ENCODE data around the gene RBX1.
"Not testable (repeated sequence)": the region's sequence is repeated elsewhere in the genome, so short reads cannot be mapped to it uniquely, and the experiment has no call there.

RBX1 gene

DNA sequence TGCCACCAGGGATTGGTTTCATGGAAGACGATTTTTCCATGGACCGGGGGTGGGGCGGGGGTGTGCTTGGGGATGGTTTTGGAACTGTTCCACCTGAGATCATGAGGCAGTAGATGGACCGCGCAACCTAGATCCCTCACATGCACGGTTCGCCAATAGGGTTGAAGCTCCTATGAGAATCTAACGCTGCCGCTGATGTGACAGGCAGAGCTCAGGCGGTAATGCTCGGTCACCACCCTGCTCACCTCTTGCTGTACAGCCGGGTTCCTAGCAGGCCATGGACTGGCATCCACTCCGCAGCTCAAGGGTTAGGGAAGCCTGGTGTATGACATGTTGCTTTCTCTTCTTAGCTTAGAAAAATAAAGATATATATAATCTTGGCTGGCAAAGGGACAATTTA is 22.0 kb downstream of the RBX1 start:
- DNase-seq = no peak

DNA sequence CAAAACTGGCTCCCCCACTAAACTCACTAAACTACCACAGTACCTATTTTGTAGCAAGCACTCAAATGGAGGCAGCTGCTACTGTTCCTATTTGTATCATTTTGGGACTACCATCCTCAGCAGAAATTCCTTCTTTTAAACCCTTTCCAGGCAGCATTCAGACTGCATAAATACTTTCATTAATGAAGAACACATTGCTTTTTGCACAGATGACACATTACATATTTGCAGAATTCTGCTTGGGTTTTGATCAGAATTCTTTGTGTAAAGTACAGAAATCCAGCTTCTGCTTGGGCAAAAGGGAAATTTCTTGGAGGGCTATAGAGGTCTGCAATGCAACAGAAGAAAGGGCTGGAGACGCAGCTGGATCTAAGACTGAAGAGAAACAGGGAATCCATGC is 24.2 kb downstream of the RBX1 start:
- DNase-seq = no peak

DNA sequence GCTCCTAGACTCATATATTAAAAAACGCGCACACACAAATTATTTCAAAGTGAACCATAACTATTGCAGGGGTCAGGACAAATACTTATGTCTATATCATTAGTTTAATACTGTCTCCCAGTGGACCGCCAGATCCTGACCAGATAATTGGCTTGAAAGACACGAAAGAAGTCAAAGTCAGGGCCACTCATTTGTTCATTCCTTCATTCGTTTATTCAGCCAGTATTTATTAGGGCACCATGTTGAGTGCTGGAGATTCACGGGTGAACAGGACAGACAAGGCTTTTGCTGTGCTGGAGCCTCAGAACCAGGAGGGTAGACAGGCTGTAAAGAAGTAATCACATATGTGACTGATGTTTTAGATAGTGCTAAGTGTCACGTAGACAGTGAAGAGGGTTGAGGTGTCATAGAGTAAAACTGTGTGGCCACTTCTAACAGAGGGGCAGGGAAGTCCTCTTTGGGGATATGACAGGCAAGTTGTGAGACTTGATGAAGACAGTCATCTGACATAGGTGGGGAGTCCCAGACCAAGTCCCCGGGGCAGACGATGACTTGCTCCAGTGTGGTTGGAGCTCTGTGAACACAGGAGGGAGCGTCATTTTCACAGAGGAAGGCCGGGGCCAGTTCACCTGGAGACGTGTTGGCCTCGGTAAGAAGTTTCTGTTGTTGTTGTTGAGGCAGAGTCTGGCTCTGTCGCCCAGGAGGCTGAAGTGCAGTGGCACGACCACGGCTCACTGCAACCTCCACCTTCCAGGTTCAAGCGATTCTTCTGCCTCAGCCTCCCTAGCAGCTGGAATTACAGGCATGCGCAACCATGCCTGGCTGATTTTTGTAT is 25.9 kb downstream of the RBX1 start:
- DNase-seq = no peak

DNA sequence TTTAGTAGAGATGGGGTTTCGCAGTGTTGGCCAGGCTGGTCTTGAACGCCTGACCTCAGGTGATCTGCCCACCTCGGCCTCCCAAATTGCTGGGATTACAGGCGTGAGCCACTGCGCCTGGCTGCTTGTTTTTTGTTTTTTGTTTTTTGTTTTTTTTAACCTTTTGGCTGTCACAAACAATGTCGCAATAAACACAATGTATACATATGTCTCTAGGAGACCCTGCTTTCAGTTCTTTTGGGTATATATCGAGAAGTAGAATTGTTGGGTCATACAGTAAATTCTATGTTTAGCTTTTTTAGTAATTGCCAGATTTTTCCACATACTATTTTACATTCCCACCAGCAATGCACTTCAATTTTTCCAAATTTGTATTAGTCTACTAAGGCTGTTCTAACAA is 28.0 kb downstream of the RBX1 start:
- no peak for DNase-seq

DNA sequence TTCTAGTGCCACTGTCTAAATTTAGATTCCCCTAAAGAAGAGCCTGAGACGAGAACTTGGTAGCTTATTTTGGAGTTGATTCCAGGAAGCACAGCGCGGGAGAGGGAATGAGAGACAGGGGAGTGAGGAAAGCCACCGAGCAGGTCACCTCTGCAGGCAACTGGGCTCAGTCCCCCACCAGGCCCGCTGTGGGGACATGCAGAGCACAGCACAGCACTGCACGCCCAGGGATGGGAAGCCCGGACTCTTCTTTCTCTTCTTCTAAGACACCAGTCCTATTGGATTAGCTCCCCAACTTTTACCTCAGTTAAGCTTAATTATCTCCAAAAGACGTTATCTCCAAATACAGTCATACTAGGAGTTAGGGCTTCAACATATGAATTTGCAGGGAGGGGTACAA is 28.7 kb downstream of the RBX1 start:
- DNase-seq = no peak

DNA sequence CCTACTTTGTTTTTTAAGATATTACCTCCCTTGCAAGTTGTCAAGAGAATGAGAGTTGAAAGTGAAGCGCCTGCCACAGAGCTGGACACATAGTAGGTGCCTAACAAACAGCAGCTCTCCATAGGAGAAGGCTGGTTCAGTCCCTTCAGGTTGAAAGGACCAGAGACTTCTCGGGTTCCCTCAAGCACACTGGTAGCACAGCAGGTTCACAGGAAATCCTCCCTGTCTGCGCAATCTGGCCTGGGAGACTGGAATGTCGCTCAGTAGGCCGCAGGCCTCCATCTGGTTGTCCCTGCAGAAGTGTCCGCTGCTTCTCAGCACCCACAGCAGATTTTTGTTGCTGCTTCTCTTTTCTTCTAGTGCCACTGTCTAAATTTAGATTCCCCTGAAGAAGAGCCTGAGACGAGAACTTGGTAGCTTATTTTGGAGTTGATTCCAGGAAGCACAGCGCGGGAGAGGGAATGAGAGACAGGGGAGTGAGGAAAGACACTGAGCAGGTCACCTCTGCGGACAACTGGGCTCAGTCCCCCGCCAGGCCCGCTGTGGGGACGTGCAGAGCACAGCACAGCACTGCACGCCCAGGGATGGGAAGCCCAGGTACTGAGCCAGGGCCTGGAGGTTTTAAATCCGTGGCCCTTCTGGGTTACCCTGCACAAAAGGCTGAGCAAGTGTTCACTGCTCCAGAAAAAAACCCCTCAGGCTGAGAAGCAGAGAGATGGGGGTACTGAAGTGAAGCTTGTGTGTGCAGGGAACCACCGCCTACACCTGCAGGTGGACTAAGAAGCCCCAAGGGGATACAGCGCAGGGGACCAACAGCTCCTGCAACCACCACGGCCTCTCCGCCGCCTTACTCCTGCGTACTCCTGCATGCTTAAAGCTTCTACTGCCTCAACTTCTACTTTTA is 31.6 kb downstream of the RBX1 start:
- no peak for DNase-seq

DNA sequence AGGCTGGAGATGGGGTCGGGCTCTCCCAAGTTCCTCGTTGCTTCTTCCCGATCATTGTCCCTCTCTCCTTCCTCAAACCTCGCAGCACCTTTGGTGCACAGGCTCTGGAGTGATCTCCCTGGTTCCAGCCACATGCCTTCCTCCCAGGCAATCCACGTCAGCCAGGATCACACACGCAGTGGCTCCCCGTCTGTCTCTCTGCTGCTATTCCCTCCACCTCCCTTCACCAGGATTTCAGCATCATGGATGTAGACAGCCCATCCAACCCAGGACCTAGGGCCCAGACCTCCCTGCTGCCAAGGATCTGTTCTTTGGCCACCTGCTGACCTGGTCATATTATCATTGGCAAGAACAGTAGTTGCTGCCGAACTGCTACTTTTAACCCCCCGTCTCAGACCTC is 40.1 kb downstream of the RBX1 start:
- no peak for DNase-seq

DNA sequence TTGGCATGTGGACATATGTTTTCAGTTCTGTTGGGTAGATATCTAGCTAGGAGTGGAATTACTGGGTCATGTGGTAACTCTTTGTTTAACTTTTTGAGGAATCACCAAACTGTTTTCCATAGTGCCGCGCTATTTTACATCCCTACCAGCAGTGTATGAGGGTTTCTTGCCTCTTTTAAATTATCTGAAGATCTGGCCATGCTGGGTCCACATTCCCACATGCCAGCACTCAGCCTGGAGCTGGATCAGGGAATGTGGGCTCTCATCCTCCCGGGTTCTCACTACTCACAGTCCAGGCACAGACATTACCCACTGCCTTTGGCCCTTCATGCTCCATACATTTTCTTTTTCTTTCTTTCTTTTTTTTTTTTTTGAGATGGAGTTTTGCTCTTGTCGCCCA is 44.6 kb downstream of the RBX1 start:
- no peak for DNase-seq

DNA sequence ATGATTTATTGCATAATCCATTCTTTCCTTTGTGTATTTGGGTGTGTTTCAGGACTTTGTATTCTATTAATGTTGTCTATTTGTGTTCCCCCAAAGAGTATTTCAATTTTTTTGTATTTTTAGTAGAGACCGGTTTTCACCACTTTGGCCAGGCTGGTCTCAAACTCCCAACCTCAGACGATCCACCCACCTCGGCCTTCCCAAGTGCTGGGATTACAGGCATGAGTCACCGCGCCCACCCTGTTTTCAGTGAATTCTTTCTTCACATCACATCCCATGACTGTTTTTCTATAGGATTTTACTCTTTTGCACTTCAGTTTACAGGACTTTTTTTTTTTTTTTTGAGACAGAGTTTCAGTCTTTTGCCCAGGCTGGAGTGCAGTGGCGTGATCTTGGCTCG is 46.3 kb downstream of the RBX1 start:
- DNase-seq = no peak

DNA sequence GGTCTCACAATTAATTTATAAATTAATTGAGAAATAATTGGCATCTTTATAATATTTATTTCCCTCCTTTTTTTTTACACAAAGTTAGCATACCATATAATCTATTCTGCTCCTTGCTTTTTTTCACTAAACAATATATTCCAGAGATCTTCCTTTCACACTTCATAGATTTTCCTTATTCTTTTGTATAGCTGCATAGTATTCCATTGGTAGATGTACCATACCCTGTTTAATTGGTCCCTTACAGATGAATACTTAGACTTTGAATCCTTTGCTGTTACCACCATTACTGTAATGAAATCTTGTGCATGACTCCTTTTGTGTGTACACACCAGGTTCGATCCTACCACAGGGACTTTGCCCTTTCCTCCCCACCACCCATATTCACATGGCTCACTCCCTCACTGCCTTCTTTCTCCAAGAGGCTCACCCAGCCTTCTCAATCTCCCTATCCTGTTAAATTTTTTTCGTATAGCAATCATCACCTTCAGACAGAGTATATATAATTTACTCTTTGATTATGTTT is 48.9 kb downstream of the RBX1 start:
- DNase-seq = no peak

DNA sequence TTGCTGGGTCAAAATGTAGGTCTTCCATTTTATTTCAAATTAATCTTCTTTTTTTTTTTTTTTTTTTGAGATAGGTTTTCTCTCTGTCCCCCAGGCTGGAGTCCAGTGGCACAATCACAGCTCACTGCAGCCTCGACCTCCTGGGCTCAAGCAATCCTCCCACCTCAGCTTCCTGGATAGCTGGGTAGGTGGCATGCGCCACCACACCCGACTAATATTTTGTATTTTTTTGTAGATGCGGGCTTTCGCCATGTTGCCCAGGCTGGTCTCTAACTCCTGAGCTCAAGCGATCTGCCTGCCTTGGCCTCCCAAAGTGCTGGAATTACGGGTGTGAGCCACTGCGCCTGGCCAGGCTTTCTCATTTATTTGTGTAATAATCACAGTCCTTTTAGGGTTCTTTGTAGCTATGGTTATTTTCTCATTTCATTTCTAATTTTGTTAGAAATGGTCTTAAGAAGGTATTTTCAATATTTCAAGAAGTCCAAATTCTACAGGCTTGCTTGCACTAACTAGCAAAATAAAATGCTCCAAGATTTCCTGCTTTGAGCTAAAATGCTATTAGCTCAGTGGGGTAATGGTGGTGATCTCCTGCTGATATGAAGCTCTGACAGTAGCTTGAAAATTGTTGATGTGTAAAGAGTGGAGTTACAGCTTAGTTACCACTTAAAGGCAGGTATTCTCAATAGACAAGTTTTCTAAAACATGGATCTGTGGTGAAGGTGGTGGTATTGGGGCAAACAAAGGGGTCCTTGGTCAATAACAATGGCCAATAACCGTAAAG is 50.0 kb downstream of the RBX1 start:
- DNase-seq = no peak

DNA sequence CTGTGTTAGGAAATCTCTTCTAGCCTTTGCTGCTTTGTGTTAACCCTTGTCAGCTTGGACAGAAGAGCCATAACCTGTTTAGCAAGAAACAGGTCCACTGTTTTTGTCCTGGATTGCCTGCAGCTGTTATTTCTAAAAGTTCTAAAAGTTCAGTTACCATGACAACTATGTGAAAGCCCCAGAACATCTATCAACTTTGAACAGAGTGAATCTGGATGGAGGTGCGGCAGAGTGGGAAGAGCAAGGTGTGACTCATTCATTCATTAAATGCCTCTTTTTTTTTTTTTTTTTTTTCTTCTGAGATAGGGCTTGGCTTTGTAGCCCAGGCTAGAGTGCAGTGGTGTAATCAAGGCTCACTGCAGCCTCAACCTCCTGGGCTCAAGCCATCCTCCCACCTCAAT is 50.5 kb downstream of the RBX1 start:
- no peak for DNase-seq

DNA sequence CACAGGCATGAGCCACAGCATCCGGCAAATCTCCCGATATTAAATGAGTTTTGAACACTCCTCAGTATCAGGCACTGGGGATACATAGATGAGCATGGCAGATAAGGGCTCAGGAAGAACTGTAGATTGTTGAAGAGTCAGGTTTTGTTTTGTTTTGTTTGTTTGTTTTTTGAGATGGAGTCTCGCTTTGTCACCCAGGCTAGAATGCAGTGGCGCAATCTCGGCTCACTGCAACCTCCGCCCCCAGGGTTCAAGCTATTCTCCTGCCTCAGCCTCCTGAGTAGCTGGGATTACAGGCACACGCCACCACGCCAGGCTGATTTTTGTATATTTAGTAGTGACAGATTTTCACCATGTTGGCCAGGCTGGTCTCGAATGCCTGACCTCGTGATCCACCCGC is 51.2 kb downstream of the RBX1 start:
- DNase-seq = not testable (repeated sequence)

DNA sequence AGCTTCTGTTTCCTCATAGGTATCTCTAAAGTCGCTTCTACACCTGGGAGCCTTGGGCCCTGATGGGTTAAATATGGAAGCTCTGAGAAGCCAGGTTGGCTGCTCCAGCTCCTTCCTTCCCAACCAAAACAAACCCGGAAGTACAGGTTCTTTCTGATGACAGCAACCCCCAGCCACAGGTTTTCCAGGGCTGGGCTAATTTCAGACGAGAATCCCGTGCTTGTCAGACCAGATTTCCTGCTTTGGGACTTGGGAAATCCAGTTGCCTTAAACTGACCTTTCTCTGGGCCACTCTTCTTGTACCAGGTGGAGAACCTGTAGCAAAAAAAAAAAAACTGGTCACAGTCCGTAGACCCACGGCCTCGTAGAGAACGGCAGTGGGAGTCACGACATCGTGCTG is 51.9 kb downstream of the RBX1 start:
- no peak for DNase-seq

DNA sequence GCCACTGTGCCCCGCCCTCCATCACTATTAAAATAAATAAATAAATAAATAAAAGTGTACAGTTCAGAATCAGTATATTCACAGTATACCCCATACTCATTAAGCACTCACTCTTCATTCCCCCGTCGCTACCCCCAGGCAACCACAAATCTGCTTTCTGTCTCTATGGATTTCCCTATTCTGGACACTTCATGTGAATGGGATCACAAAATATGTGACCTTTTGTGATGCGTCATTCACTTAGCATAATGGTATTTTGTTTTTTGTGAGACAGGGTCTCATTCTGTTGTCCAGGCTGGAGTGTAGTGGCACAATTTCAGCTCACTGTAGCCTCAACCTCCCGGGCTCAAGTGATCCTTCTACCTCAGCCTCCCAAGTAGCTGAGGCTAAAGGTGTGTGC is 52.8 kb downstream of the RBX1 start:
- DNase-seq = no peak

DNA sequence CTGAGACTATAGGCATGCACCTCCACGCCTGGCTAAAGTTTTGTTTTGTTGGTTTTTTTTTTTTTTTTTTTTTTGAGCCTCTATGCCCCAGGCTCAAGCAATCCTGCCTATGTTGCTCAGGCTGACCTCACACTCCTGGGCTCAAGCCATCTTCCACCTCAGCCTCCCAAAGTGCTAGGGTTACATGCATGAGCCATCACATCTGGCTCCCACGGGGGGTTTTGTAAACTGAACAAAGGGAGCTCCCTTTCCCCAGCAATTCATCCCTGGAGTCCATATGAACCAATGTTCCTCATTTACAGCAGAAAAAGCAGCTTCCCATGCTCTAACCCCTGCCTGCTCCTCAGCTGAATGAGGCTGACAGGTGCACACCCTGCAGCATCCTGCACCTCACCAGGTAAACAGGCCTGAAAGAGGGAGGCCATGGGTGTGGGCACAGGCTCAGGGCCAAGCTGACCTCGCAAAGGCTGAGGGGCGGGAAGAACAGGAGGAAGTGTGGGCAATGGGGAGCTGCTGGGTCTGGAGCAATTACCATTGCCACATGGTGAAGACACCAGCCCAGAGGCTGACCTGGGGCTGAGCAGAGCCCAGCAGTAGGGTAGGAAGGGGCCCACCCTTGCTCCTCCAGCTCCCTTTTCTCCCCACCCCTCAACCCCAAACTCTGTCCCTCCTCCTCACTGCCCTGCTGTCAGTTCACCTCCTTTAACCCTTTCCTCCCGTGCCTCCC is 58.2 kb downstream of the RBX1 start:
- peak; percentile 32 for DNase-seq

DNA sequence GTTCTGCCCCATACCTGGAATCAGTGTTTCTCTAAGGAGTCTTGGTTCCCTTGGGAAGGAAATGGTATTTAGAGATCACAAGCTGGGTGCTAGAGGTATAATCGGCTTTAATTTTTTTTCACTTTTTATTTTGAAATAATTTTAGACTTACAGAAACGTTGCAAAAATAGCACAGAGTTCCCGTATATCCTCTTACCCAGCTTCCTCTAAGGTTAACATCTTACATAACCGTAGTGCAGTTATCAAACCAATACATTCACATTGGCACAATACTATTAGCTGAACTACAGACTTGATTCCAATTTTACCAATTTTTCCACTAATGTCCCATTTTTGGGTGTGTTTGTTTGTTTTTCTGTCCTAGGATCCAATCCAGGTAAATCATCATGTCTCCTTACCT is 63.8 kb downstream of the RBX1 start:
- no peak for DNase-seq

DNA sequence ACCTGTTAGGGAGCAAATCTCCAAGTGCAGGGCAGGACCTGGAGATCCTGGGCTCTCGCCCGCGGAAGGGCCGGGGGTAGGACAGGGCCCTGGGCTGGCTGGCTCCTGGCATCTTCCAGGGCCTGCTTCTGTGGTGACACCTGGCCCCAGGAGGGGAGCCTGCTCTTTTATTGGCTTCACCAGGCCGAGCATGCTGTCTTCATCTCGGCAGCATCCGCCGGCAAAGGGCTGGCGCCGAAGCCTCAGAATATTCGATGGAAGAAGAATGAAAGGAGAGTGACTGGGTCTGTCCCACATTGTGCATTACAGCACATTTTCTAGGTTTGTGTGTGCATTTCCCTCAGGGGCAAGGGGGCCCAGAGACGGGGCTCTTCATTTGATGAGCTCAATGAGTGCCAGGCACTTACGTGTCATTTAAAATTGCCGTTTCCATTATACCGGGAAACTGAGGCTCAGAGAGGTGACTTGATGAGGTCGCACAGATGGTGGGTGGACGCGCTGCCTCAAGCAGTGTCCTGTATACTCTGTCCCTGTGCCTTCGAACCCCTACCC is 70.0 kb downstream of the RBX1 start:
- no peak for DNase-seq

DNA sequence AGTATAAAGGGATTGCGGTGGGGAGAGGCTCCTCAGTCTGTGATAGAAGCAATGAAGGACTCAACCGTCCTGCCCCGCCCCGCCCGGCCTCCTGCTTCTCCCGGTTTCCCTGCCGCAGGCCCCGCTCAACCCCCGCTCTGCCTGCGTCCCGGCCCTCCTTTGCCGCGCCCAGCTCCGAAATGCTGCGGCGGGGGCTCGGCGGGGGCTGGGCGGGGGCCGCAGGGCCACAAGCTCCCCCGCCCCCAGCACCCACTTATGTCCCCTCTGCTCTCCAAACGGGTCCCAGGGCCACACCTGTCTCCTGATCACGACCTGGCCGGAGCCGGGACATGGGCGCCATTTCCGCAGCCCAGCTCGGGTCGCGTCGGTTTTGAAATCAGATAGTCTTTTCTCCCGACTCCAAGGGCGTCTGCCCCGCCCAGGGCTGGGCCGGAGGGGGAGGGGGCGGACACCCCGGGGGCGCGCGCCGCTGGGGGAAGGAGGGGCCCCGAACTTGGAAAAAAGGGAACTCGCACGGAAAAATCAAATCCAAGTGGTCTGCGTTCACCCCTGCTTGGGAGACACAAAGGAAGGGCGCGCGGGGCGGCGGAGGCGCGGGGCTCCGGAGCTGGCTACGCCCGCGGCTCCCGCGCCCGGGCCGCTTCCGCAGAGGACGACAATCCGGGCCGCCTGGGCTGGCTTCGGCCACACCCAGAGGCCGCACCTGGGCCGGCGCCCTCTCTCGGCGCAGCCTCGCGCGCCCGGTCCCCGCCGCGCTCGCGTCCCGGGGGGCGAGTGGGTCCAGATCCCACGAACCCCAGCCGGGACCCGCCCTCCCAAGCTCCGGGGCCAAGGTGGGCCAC is 70.7 kb downstream of the RBX1 start:
- peak; percentile 61 for DNase-seq

DNA sequence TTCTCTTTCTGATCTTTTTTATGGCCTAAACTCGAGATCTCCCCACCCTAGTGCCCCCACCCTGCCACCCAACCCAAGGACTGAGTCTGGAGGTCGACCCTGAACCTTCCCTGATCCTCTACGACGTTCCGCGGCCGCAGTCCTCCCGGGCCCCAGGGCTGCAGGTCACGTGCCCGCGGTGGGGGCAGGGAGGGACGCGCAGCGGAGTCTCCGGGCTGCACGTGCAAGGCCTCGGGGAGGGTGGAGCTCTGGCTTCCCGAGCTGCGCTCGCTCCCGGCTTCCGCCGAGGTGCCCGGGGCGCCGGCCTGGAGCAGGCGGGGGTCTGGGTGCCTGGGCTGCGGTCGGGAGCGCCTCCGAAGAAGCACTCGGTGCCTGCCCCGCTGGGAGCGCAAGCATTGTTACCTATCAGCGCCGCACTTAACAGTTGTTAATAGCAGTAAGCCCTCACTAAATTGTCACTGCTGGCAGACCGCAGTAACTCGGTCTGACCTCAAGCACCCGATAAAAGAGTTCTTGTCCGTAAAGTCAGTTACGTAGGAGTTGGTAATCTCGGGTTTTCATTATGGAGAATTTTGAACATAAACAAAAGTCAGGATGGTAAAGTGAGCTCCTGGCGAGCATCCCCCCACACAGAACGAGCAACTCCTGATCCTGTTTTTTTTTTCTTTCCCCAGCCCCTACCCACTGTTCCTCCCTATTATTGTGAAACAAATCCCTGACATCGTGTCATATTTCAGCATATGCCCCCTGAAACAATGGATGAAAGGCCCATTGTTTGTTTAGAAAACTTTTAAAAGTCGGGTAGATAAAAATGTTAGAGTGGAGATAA is 71.5 kb downstream of the RBX1 start:
- DNase-seq = peak; percentile 91

All from COR-L47 (cell line).